ENCODE results near the gene RHBDD2. TPM values are rescaled to one million over a fixed set of nuclear protein-coding genes. Genes with fewer than 3 reads are reported as not detected.

Gene RHBDD2
- total and polyA plus RNA-seq, 9 of the 15 experiments (the other 6 are each of a cell fraction or from before 2014, with no cell fraction given): 3.3 to 36.7 (median 17.9) TPM

- TF ChIP-seq CUX1 (CRISPR knock-in tag; IDR thresholded peaks at IDR 0.05): no peak
- peak; percentile 76; the same call in 1 of the 2 replicates for TF ChIP-seq ETV5 (CRISPR knock-in tag; IDR thresholded peaks at IDR 0.05; ENCODE audit: low read depth)
- TF ChIP-seq LCOR (CRISPR knock-in tag; IDR thresholded peaks at IDR 0.05): no peak
- peak; percentile 73 for TF ChIP-seq CEBPG (CRISPR knock-in tag; IDR thresholded peaks at IDR 0.05)
- TF ChIP-seq CEBPG (tag; conservative IDR thresholded peaks at IDR 0.05 in 1 of 2, IDR thresholded peaks at IDR 0.05 in 1 of 2): peak; percentile 41 to 94; a peak in 3 of 4 replicates
- no peak; the same call in 1 of the 2 replicates for TF ChIP-seq ZNF766 (CRISPR knock-in tag; conservative IDR thresholded peaks at IDR 0.05)
- TF ChIP-seq KLF16 (IDR thresholded peaks at IDR 0.05): peak; percentile 35; the same call in 1 of the 2 replicates
- no peak for TF ChIP-seq ESRRA (IDR thresholded peaks at IDR 0.05; ENCODE audit: borderline replicate concordance, low read depth)
- TF ChIP-seq TCFL5 (CRISPR knock-in tag; conservative IDR thresholded peaks at IDR 0.05): no peak
- no peak for TF ChIP-seq MTA2 (IDR thresholded peaks at IDR 0.05; ENCODE audit: low read depth)
- no peak for TF ChIP-seq MED1 (CRISPR knock-in tag; IDR thresholded peaks at IDR 0.05; ENCODE audit: borderline replicate concordance)
- no peak for TF ChIP-seq CBX8 (IDR thresholded peaks at IDR 0.05; ENCODE audit: borderline replicate concordance, extremely low read depth, low read depth, low read length, poor library complexity, severe bottlenecking)
- no peak for TF ChIP-seq DEAF1 (CRISPR knock-in tag; IDR thresholded peaks at IDR 0.05)
- TF ChIP-seq ZNF644 (tag; IDR thresholded peaks at IDR 0.05; ENCODE audit: low read depth): no peak
- TF ChIP-seq MCM2 (IDR thresholded peaks at IDR 0.05; ENCODE audit: low read depth): no peak
- no peak for TF ChIP-seq RBM34 (IDR thresholded peaks at IDR 0.05; ENCODE audit: borderline replicate concordance, insufficient read depth, low read length)
- peak; percentile 95 for TF ChIP-seq CEBPB (tag; IDR thresholded peaks at IDR 0.05)
- peak; percentile 41 to 51; a peak in 2 of 4 replicates for TF ChIP-seq FOXK2 (conservative IDR thresholded peaks at IDR 0.05 in 1 of 2, IDR thresholded peaks at IDR 0.05 in 1 of 2; ENCODE audit: low read depth in 2 of 2)
- TF ChIP-seq TCF15 (CRISPR knock-in tag; IDR thresholded peaks at IDR 0.05): no peak
- 0 out of 2 replicates have a peak, but pooled peaks have one; percentile 26 for TF ChIP-seq FOXP1 (CRISPR knock-in tag; IDR thresholded peaks at IDR 0.05)
- TF ChIP-seq STAT5A (IDR thresholded peaks at IDR 0.05; ENCODE audit: borderline replicate concordance, low read length): peak; percentile 26; the same call in 1 of the 2 replicates
Measured at GRCh38 chr7:75842836-75843446, 35.9 kb upstream of the RHBDD2 start (continued).

Measured in K562 (cell line).